ENCODE results near the gene KLHL9.
"Not testable (repeated sequence)": the region's sequence is repeated elsewhere in the genome, so short reads cannot be mapped to it uniquely, and the experiment has no call there.

Gene KLHL9, protein sequence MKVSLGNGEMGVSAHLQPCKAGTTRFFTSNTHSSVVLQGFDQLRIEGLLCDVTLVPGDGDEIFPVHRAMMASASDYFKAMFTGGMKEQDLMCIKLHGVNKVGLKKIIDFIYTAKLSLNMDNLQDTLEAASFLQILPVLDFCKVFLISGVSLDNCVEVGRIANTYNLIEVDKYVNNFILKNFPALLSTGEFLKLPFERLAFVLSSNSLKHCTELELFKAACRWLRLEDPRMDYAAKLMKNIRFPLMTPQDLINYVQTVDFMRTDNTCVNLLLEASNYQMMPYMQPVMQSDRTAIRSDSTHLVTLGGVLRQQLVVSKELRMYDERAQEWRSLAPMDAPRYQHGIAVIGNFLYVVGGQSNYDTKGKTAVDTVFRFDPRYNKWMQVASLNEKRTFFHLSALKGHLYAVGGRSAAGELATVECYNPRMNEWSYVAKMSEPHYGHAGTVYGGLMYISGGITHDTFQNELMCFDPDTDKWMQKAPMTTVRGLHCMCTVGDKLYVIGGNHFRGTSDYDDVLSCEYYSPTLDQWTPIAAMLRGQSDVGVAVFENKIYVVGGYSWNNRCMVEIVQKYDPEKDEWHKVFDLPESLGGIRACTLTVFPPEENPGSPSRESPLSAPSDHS

DNA sequence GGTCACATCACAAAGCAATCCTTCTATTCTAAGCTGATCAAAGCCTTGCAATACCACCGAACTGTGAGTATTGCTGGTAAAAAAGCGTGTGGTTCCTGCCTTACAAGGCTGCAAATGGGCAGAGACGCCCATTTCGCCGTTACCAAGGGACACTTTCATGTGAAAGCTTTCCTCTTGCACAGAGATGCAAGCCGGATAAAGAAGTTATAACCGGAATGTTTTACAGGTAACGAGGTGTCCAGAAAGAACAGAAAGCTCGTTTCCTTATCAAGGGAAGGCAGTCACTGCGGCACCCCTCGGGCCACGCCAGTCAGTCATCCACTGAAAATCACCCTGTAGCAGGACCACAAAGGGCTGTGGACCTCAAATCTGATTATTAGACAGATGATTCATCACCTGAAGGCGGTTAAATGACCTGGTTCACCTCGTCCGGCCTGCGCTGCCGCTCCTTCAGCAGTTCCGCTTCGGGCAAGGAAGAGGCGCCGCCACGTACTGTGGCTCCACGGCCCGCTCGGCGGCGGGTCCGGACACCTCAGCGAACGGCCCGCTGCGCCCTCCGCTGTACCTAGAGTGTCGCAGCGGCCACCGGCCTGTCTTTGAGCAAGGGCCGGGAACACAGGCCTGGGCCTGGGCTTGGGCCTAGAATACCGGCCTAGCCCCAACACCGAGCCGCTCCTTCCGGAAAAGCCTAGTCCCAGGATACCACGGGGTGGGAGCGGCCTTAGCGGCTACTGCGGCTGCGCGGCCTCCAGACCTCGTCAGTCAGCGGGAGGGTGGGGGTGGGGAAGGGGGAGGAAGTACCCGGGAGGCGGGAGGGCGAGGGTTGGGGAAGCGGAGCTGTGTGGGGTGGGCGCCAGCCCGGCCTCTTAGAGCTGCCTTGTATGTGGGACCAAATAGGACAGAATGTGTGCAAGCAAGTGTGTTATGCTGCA, at the start of gene KLHL9:
Gene KLHL9 (minus strand): TSS at position 704 of the 932 bp plus-strand sequence. CDS start 545 bp downstream, at position 159.
- DNase-seq (ENCODE audit: low read depth in 3 of 3, low spot score in 1 of 3) = peak; percentile 63 to 73 (median 69)

DNA sequence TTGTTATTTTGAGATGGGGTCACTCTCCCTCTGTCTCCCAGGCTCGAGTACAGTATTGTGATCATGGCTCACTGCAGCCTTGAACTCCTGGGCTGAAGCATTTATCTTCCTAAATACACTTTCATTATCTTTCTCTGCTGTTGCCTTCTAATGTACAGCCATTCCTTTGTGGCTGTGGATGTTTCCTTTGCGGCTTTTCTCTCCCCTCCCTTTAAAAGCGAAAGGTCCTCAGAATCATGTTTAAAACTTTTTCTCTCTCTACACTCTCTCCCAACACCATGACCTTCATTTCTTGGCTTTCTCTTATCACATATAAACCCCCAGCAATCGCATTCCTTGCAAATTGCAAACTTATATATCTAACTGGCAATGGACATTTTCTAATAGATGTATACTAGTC, 48.4 kb upstream of the KLHL9 start:
- no peak for DNase-seq (ENCODE audit: low read depth in 3 of 3, low spot score in 1 of 3)

DNA sequence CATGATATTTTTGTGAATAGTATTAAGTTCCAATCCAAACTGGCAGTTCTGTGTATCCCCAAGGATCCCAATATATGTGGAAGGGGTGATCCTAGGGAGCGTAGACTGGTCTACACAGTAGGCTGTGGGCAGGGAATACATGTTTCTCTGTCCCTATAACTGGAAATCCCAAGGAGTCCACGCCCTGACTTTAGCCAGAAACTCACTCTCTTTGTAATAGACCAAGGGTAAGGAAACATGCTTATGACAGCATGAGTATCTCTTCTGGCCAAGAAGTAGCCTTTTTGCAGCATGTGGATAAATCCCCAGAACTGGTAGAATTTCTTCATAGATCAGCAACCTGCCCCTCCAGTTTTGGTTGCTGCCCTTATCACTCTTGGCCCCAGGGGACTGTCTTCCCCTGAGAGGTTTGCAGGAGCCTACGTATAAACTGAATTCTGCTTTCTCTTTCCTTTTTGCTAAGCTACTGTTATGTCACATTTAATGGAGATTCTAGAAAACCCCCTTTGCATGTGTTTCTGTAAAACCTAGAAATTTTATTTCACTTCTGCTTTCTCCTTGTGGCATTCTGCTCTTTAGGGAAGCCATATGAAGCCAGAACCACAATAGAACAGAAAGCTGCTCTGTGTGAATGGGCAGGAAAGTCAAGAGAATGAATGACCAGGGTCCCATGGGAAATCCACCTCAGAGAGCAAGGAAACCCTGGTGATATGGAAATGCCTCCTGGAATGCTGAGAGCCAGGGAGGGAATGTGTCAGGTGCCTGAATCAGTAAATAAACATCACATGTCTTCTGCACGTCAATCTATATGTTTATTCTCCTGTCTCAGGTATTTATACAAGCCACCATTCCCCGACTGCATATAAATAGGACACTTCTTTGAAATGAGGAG, 46.5 kb upstream of the KLHL9 start:
- DNase-seq (ENCODE audit: low read depth in 3 of 3, low spot score in 1 of 3) = no peak

DNA sequence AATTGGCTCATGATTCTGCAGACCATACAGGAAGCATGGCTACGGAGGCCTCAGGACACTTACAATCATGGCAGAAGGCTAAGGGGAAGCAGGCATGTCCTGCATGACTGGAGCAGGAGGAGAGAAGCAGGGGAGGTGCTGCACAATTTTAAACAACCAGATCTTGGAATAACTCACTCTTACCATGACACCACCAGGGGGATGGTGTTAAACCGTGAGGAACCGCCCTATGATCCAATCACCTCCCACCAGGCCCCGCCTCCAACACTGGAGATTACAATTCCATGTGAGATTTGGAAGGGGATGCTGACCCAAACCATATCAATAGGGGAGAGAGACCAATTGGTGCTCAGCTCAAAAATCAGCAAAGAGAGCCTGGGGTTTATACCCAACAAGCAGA, 36.3 kb upstream of the KLHL9 start:
- DNase-seq (ENCODE audit: low read depth in 3 of 3, low spot score in 1 of 3) = not testable (repeated sequence)

DNA sequence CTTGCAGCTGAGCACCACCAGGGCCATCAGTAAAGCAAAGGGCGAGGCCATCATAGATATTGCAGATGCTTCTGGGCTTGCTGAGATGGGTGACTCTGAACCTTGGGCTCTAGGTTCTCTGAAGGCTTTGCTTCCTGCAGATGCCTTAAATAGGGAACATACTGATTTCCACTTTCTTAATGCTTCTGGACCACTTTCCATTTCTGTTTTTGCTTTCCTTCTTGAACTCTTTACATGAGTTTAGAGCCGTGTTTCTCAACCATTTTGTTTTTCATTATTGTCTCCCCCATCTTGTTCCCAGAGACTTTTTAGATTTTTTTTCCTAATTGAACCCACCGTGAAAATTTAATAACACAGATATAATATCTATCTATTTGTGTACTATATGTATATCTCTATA, 32.8 kb upstream of the KLHL9 start, which contains the start of gene IFNA13:
Gene IFNA13 (minus strand): TSS at position 101 of the 400 bp plus-strand sequence. CDS start 47 bp downstream, at position 54.
- no peak for DNase-seq (ENCODE audit: low read depth in 3 of 3, low spot score in 1 of 3)

DNA sequence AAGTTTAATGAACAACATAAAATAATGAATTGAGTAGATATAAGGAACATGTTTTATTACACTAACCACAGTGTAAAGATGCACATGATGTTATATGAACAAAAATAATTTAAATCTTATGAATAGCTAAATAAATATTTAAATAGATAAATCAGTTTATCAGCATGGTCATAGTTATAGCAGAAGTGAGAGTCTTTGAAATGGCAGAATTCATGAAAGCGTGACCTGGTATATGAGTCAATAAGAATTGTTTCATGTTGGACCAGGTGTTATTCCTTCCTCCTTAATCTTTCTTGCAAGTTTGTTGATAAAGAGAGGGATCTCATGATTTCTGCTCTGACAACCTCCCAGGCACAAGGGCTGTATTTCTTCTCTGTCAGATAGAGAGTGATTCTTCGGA, 32.0 kb upstream of the KLHL9 start:
- not testable (repeated sequence) for DNase-seq (ENCODE audit: low read depth in 3 of 3, low spot score in 1 of 3)

DNA sequence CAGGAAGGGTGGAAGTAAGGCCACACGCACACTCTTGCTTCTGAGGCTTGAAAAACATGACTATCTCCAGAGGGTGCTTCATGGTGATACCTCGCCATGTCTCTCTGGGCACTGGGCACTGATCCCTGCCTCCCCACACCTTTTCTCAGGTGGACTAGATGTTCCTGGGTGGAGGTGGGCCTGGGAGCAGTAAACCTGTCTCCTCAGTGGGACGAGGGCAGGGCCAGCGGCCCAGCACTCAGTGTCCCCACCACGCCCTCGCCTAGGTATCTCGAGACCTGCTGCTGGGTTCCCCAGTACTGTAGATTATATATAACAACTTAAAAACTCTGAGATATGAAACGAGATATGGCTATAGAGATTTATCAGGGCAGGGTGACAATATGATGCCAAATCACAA, 27.1 kb upstream of the KLHL9 start:
- no peak for DNase-seq (ENCODE audit: low read depth in 3 of 3, low spot score in 1 of 3)

DNA sequence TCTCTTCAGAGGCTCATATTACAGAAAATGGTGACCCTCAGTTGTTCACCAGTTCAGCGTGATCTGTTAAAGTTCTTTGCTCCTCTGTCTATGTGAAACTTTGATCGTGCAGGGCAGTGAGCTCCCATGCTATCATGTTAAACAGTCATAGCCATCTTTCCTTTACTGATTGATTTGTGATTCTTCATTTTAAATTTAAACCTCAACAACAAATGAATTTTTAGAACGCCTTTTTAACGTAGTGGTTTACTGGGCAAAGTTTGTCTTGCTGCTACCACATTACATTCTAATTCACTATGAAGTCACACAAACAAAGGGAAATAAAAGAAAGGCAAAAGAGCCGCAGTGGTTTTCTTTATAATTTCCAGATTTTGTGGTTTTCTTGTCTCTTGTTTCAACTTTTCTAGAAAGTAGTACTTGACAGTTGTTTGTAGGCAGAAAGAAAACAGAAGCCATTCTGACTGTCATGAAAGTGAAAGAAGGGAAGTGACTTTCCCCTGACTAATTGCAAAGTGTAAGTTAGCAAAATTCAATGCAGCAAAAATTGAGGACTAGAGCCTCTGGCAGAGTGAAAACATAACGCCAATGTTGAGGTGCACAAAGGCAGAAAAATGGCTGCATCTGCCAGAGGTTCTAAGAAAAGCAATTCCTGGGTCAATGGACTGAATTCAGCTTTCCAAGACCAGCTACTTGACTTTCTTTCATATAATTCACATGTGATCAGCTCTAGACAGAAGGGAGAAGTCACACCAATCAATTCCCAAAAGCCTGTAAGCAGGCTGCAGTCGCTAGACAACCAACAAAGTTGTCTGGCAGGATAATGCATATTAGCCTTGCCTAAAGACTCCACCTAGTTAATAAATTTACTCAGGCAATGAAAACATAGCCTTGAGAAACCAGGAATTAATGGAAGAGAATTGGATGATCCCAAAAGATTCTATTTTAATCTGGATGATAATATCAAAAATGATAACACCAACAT, 22.6 kb upstream of the KLHL9 start:
- no peak for DNase-seq (ENCODE audit: low read depth in 3 of 3, low spot score in 1 of 3)

DNA sequence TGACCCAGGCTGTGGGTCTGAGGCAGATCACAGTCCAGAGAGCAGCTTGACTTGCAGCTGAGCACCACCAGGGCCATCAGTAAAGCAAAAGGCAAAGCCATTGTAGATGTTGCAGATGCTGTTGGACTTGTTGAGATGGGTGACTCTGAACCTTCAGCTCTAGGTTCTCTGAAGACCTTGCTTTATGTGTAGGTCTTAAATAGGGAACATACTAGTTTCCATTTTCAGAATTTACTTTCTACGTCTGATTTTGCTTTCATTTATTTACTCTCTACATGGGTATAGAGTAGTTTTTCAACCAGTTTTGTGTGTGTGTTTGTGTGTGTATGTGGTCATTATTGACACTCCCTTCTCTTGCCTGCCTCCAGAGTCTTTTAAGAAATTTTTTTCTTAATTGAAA, 15.6 kb upstream of the KLHL9 start, which contains the start of gene IFNA6:
Gene IFNA6 (minus strand): TSS at position 101 of the 400 bp plus-strand sequence. CDS start 0 bp downstream, at position 101.
- DNase-seq (ENCODE audit: low read depth in 3 of 3, low spot score in 1 of 3) = no peak

DNA sequence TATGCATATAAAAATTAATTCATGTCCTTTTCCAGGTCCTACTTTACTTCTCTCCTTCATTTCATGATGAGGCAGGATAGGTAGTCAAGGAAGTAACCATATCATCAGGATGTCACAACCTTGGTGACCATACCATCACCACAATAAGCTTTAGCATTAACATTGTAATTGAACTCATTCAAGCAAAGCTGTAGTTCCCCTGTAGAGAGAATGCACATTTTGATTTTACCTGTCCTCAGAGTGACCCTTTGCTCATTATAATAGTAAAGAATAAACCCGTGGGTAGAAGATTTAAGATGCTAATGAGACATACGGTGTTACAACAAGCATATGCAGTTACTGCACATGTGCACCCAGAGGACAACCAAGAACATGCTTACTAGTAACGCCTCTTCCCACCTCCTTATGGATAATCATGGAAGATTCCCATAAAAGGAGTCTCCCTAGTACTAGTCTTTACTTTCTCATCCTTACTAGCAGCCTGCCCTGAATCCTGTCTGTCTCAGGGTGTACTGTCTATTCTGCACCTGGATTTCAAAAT, 13.3 kb upstream of the KLHL9 start:
- DNase-seq (ENCODE audit: low read depth in 3 of 3, low spot score in 1 of 3) = no peak

DNA sequence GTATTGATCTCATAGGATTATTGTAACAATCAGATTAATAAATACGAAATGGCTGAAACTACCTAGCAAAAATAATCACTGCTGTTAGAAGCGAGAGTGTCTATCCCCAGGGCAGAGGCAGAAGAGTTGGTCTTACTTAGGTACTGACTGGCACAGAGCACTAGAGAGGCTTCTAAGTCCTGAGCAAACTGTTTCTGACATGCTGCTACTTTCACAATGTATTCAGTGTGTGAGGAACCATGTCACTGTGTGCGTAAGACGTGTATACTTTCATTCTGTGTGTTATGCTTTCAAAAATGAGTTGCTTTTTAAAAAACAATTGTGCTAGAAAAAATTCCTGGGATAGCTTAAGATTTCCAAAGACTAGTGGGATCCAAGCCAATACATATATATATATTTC, 5.5 kb upstream of the KLHL9 start:
- no peak for DNase-seq (ENCODE audit: low read depth in 3 of 3, low spot score in 1 of 3)

DNA sequence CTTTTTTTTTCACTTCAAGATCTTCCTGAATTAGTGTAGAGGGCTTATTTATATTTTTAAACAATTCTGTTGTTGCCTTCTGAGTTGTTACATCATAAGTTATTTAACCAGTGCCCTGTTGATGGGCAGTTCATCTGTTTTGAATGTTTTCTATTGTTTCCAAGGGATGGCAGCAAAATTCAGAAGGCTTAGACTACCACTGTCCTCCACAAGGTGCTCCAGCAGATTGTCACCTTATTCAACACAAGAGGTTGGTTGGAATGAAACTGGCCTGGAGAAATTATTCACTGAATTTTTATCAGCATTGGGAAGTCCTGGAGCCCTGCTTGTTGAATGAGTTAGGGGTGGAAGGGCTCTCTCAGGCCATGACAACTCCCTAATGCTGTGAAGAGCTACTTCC, 1.3 kb upstream of the KLHL9 start:
- DNase-seq (ENCODE audit: low read depth in 3 of 3, low spot score in 1 of 3) = no peak

DNA sequence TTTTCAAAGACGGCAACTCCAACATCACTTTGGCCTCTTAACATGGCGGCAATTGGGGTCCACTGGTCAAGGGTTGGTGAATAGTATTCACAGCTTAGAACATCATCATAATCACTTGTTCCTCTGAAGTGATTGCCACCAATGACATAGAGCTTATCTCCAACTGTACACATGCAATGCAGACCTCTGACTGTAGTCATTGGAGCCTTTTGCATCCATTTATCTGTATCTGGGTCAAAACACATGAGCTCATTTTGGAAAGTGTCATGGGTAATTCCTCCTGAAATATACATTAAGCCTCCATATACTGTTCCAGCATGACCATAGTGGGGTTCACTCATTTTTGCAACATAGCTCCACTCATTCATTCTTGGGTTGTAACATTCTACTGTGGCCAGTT, 2.0 kb downstream of the KLHL9 start:
- no peak for DNase-seq (ENCODE audit: low read depth in 3 of 3, low spot score in 1 of 3)

DNA sequence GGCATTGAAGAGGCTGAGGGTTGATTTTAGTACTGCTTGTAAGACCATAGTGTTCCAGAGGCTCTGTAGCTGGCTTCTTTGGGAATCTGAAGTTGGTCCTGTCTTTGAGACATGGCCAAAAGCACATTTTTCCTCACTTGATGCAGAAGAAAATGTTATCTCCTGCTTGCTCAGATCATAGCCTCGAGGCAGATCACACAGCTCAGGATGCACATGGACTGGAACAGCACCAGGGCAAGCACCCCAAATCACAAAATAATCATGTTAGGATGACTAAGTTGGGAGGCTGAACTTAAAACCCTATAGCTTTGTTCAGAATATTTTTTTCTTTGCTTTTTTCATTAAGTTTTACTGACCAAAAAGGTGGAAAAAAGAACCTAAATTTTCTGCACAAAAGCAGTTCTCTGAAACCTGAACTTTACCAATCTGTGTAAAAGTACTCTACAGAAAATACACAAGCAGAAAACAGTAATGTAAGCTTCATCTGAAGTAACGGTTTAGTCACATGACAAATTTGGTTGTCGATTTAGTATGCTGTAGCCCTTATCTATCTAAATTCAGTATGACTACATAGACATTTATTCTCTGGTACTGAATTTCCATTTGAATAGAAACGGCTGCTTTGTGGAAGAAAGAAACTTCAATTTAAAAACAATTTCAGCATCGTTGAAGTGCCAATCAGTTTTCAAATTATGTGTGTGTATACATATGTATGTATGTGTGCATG, 3.4 kb downstream of the KLHL9 start:
- DNase-seq (ENCODE audit: low read depth in 3 of 3, low spot score in 1 of 3) = no peak

DNA sequence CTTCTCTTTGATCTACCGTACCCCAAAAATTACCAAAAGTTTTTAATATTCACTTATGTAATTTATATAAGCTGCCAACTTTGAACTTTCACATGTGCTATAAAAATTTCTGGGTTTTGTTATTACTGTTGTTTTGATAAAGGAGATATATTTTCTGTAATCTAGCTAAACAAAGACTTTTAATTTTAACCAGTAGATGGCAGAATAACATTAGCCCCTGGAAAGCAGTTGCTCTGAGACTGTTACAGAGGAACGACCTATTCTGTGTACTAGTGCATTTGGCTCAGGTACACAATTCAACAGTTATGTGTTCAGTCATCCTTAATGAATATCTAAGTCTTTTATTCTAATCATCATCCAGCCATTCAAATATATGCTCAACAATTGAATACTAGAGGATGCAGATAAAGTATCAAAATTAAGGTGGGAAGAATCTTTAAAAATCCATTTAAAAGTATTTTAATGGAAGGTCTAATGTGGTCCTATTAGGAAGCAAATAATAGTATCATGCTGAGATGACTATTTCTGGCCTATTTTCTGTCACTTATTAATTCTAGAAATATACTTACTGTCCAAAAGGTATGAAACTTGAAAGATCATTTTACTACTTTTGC, 8.6 kb downstream of the KLHL9 start:
- no peak for DNase-seq (ENCODE audit: low read depth in 3 of 3, low spot score in 1 of 3)

DNA sequence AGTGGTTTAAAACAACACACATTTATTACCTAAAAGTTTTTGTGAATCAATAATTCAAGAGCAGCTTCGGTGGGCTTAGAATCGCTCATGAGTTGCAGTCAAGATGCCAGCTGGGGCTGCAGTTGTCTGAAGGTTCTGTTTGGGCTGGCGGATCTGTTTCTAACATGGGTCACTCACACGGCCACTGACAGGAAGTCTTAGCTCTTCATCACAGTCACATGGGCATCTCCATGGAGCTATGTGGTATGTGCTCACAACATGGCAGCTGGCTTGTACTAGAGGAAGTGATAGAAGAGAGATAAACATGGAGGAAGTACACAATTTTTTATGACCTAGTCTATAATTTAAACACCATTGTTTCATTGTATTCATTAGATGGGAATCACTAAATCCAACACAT, 11.2 kb downstream of the KLHL9 start:
- DNase-seq (ENCODE audit: low read depth in 3 of 3, low spot score in 1 of 3) = no peak

DNA sequence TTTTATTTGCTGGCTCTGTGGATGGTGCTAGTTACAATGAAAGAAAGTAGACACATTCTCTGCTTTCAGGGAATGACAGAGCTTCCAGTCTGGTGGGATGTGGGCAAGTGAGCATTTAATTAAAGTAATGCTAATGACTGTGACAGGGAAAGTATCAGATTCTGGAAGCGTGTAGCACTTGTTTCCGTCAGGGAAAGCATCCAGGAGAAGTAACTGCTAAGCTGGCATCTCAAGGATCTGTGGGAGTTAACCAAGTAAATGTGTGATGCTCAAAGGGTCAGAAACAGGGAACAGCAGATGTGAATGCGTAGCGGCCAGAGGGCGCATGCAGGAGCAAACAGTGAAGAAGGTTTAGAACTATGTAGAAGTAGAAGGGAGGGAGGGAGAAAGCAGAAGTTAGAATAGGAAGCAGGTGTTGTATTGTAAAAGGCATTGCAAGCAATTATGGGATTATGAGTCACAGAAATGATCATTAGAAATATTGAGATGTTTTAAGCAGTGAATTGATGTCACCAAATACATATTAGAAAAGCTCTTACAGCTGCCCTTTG, 12.2 kb downstream of the KLHL9 start:
- DNase-seq (ENCODE audit: low read depth in 3 of 3, low spot score in 1 of 3) = no peak

DNA sequence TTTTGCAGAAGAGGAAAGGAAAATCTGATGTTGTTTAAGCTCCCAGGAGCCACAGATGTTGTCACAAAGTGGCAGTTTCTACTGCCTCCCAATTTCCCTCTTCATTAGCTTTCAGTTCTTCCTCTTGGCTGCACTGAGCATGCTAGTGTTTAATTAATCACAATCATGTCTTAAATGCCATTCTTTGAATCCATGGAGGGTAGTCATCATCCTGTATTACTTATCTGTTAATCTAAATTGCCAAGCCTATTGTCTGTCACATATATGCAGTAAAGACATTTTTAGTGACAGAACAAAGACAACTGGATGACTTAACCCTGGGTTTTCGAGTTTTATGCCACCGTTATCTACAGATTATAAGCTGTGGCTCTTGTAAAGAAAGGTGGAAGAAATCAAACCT, 14.7 kb downstream of the KLHL9 start:
- DNase-seq (ENCODE audit: low read depth in 3 of 3, low spot score in 1 of 3) = no peak

All from stimulated activated CD4-positive, alpha-beta T cell treated with anti-CD3 and anti-CD28 coated beads, TNF-alpha, amount 100 ng/mL, for 1 hour (primary cell).